HG02588 (cell line): Measurements from ENCODE around the gene EPG5.
"Not testable (repeated sequence)": the region's sequence is repeated elsewhere in the genome, so short reads cannot be mapped to it uniquely, and the experiment has no call there.

Experiments used
- ATAC-seq: cut with Tn5 transposase; IDR thresholded peaks from one replicate; pipeline ENCODE4 v1.9.1; 2021; ENCODE audit warnings: mild to moderate bottlenecking, moderate library complexity; ENCODE audit not compliant: unreplicated experiment

EPG5 gene

GRCh38 chr18:45976974-45977373 lies 9.8 kb upstream of the EPG5 start:
- no peak for ATAC-seq

GRCh38 chr18:45976566-45976965 lies 9.4 kb upstream of the EPG5 start:
- no peak for ATAC-seq

GRCh38 chr18:45974088-45974536 lies 7.0 kb upstream of the EPG5 start:
- ATAC-seq, result no peak

- ATAC-seq, result not testable (repeated sequence)
Measured at GRCh38 chr18:45964913-45965312, 2.2 kb downstream of the EPG5 start.

- ATAC-seq, result no peak
Measured at GRCh38 chr18:45962866-45963265, 4.3 kb downstream of the EPG5 start.

GRCh38 chr18:45962461-45962860 lies 4.7 kb downstream of the EPG5 start:
- ATAC-seq, result no peak

- ATAC-seq, result not testable (repeated sequence)
Measured at GRCh38 chr18:45959484-45959883, 7.6 kb downstream of the EPG5 start.

- ATAC-seq, result no peak
Measured at GRCh38 chr18:45958730-45959129, 8.4 kb downstream of the EPG5 start.

GRCh38 chr18:45958027-45958426 lies 9.1 kb downstream of the EPG5 start:
- no peak for ATAC-seq

- ATAC-seq, result no peak
Measured at GRCh38 chr18:45957100-45957499, 10.0 kb downstream of the EPG5 start.

GRCh38 chr18:45954070-45954934 lies 12.8 kb downstream of the EPG5 start:
- no peak for ATAC-seq

GRCh38 chr18:45951016-45951714 lies 16.0 kb downstream of the EPG5 start:
- no peak for ATAC-seq

GRCh38 chr18:45945669-45946068 lies 21.5 kb downstream of the EPG5 start:
- no peak for ATAC-seq

- no peak for ATAC-seq
Measured at GRCh38 chr18:45940724-45941123, 26.4 kb downstream of the EPG5 start.

GRCh38 chr18:45939236-45939635 lies 27.9 kb downstream of the EPG5 start:
- ATAC-seq, result no peak

- no peak for ATAC-seq
Measured at GRCh38 chr18:45938488-45938935, 28.6 kb downstream of the EPG5 start.

- ATAC-seq, result no peak
Measured at GRCh38 chr18:45935591-45936335, 31.4 kb downstream of the EPG5 start.

- no peak for ATAC-seq
Measured at GRCh38 chr18:45932708-45933107, 34.4 kb downstream of the EPG5 start.

- ATAC-seq, result no peak
Measured at GRCh38 chr18:45930963-45931362, 36.2 kb downstream of the EPG5 start.

- ATAC-seq, result no peak
Measured at GRCh38 chr18:45926691-45927090, 40.4 kb downstream of the EPG5 start.

GRCh38 chr18:45926085-45926484 lies 41.0 kb downstream of the EPG5 start:
- ATAC-seq, result no peak
